CD14-positive monocyte (primary cell): ENCODE measurements around the gene CNN3. TPM values are rescaled to one million over a fixed set of nuclear protein-coding genes. Genes with fewer than 3 reads are reported as not detected.

Source experiments
- DNase-seq, 3 donors: peaks; one replicate each; pipeline ENCODE4 v3.0.0-alpha.2; 2011 to 2022
- H2AFZ ChIP-seq: 2 replicates; pipeline ENCODE4 v1.6.0; 2012; ENCODE audit warnings: mild to moderate bottlenecking, low read depth, low read length, inconsistent platforms; ENCODE audit not compliant: insufficient read depth, poor library complexity, severe bottlenecking
- H3K27ac ChIP-seq, 2 donors: 1 replicate in 1 of 2; 2 replicates in 1 of 2; pipeline ENCODE4 v1.5.1; 2012 to 2013; ENCODE audit warnings: low read length in 2 of 2, control low read depth in 1 of 2, inconsistent platforms in 1 of 2, low read depth in 1 of 2, mild to moderate bottlenecking in 1 of 2
- H3K27me3 ChIP-seq, 2 donors: one replicate each; pipeline versions ENCODE4 v1.6.0 to v1.6.1; 2011 to 2013; ENCODE audit warnings: low read length in 2 of 2; ENCODE audit not compliant: control insufficient read depth in 2 of 2, insufficient read depth in 2 of 2
- H3K36me3 ChIP-seq, 2 donors: replicated peaks in 1 of 2; 1 replicate in 1 of 2; 2 replicates in 1 of 2; pipeline versions ENCODE4 v1.5.1 to v1.6.1; 2012 to 2013; ENCODE audit warnings: low read length in 2 of 2, control low read depth in 1 of 2, inconsistent platforms in 1 of 2, mild to moderate bottlenecking in 1 of 2; ENCODE audit not compliant: insufficient read depth in 2 of 2, control insufficient read depth in 1 of 2
- H3K4me1 ChIP-seq, 2 donors: 1 replicate in 1 of 2; 2 replicates in 1 of 2; pipeline versions ENCODE4 v1.5.1 to v1.6.1; 2012 to 2013; ENCODE audit warnings: low read length in 2 of 2, control low read depth in 1 of 2, inconsistent platforms in 1 of 2, mild to moderate bottlenecking in 1 of 2, moderate library complexity in 1 of 2; ENCODE audit not compliant: insufficient read depth in 2 of 2, control insufficient read depth in 1 of 2
- H3K4me2 ChIP-seq: replicated peaks from 2 replicates; pipeline ENCODE3; 2012; ENCODE audit warnings: low read length, moderate library complexity, mild to moderate bottlenecking; ENCODE audit not compliant: poor library complexity, severe bottlenecking; ENCODE audit errors: extremely low read depth
- H3K4me3 ChIP-seq, 3 experiments: fragments of 200-600 bp in 1 of 3; sonication (generic) in 1 of 3; replicated peaks in 1 of 3; 1 replicate in 2 of 3; 2 replicates in 1 of 3; pipeline ENCODE4 v1.5.1; 2011 to 2013; ENCODE audit warnings: low read length in 3 of 3, mild to moderate bottlenecking in 3 of 3, control low read depth in 2 of 3, low read depth in 2 of 3, inconsistent platforms in 1 of 3, moderate library complexity in 1 of 3
- H3K79me2 ChIP-seq: 2 replicates; pipeline ENCODE4 v1.6.0; 2012; ENCODE audit warnings: mild to moderate bottlenecking, control low read depth, inconsistent platforms, low read length, moderate library complexity; ENCODE audit not compliant: insufficient read depth
- H3K9ac ChIP-seq: 2 replicates; pipeline ENCODE4 v1.6.0; 2017; ENCODE audit warnings: low read length, mild to moderate bottlenecking; ENCODE audit not compliant: insufficient read depth, poor library complexity, severe bottlenecking
- H3K9me3 ChIP-seq, 2 donors: replicated peaks in 1 of 2; 1 replicate in 1 of 2; 2 replicates in 1 of 2; pipeline versions ENCODE4 v1.5.1 to v1.6.1; 2012 to 2013; ENCODE audit warnings: low read length in 2 of 2, control low read depth in 1 of 2; ENCODE audit not compliant: control insufficient read depth in 1 of 2, insufficient read depth in 1 of 2
- H4K20me1 ChIP-seq: 2 replicates; pipeline ENCODE4 v1.6.0; 2012; ENCODE audit warnings: mild to moderate bottlenecking, low read length, control low read depth, moderate library complexity; ENCODE audit not compliant: insufficient read depth
- H3K27ac Mint-ChIP-seq, 7 donors: one replicate each; pipeline ENCODE4 v1.8.0; 2020; ENCODE audit warnings: mild to moderate bottlenecking in 7 of 7, mixed read lengths in 7 of 7, moderate library complexity in 6 of 7, inconsistent platforms in 2 of 7
- H3K27me3 Mint-ChIP-seq, 3 donors: one replicate each; pipeline ENCODE4 v1.8.0; 2021 to 2022; ENCODE audit warnings: low read depth in 3 of 3, mild to moderate bottlenecking in 3 of 3, mixed read lengths in 3 of 3, moderate library complexity in 3 of 3, inconsistent platforms in 1 of 3
- H3K36me3 Mint-ChIP-seq, 2 donors: one replicate each; pipeline ENCODE4 v1.8.0; 2020; ENCODE audit warnings: mixed read lengths in 2 of 2, inconsistent platforms in 1 of 2, mild to moderate bottlenecking in 1 of 2
- H3K4me1 Mint-ChIP-seq: one replicate; pipeline ENCODE4 v1.8.0; 2020; ENCODE audit warnings: mild to moderate bottlenecking, mixed read lengths
- H3K4me3 Mint-ChIP-seq, 2 donors: one replicate each; pipeline ENCODE4 v1.8.0; 2020; ENCODE audit warnings: mild to moderate bottlenecking in 2 of 2, mixed read lengths in 2 of 2, moderate library complexity in 1 of 2
- H3K9me3 Mint-ChIP-seq, 7 donors: one replicate each; pipeline ENCODE4 v1.8.0; 2020 to 2022; ENCODE audit warnings: mixed read lengths in 7 of 7, mild to moderate bottlenecking in 6 of 7, moderate library complexity in 6 of 7, inconsistent platforms in 2 of 7
- WGBS: methylation state at CpG from one replicate; pipeline ENCODE4 v1.1.5; 2013; ENCODE audit warnings: missing lambda C conversion rate; ENCODE audit not compliant: insufficient coverage; 5-methylcytosine and 5-hydroxymethylcytosine counted together
- intact Hi-C, 2 donors: fragments of 100-400 bp; cut with micrococcal nuclease; formaldehyde crosslinking; loops; one replicate each; pipeline versions ENCODE4 v1.15.0 to v1.15.1; 2023
- polyA plus RNA-seq, 3 donors: library from polyadenylated mRNA; depleted of rRNA in 1 of 3; unstranded in 2 of 3; stranded (reverse) in 1 of 3; fragments of 300-500 nt in 2 of 3; fragments of >200 nt in 1 of 3; fragmentation: Illumina TruSeq in 2 of 3; gene quantifications; 1 replicate in 2 of 3; 2 replicates in 1 of 3; pipeline ENCODE4 v1.2.3, GENCODE V29; 2012 to 2021
- TF ChIP-seq, protein P1 (sequence below): fragments of 200-600 bp; IDR thresholded peaks from one replicate; pipeline ENCODE4 v1.8.0; 2022; ENCODE audit warnings: antibody characterized with exemption, mild to moderate bottlenecking

Gene CNN3
- polyA plus RNA-seq, 3 donors: 0.08 to 0.09 (median 0.08) TPM

DNA sequence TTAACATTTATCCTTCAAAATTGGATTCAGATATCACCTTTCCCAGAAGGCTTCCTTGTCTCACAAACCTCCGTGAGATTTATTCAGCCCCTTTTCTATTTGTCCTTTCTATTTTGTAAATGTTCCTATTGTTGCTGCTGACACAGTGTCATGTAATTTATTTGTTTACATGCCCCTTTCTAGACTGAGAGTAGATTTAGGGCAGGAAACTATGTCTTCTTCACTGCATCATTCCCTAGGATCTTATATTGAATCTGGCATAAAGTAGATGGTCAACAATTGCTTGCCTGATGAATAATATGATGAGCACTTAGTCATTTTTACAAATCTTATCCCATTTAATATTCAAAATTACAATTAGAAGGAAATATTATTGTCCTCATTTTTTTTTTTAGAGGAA is 8.1 kb upstream of the CNN3 start:
- Histone ChIP-seq H3K4me3 (no peak overlapping the region), H3K27me3 (peaks cover 0 to 3% of the 10 kb centered on the region in 2 donors), H3K9ac (no peak overlapping the region), H4K20me1 (no peaks in the 10 kb centered on the region), H2AFZ (no peak overlapping the region), H3K27ac (no peak overlapping the region), H3K9me3 (no peaks in the 10 kb centered on the region), H3K4me2 (no peak overlapping the region), H3K4me1 (no peaks in the 10 kb centered on the region), H3K36me3 (no peaks in the 10 kb centered on the region), H3K79me2 (no peaks in the 10 kb centered on the region)
- Mint-ChIP-seq H3K36me3 (no peaks in the 10 kb centered on the region), H3K4me1 (no peaks in the 10 kb centered on the region), H3K27ac (no peak overlapping the region), H3K9me3 (no peaks in the 10 kb centered on the region), H3K27me3 (peaks cover 3 to 12% (median 8%) of the 10 kb centered on the region in 3 donors), H3K4me3 (no peak overlapping the region)
- intact Hi-C loops: loop anchor here in 1 of 2 donors (2.0 kb wide), 1 partner anchor 28 kb away; no protein-coding TSS in a partner anchor
- no peak for DNase-seq
- WGBS: no CpG with 5 or more reads among the region's 1 CpG
- TF ChIP-seq, protein P1, sequence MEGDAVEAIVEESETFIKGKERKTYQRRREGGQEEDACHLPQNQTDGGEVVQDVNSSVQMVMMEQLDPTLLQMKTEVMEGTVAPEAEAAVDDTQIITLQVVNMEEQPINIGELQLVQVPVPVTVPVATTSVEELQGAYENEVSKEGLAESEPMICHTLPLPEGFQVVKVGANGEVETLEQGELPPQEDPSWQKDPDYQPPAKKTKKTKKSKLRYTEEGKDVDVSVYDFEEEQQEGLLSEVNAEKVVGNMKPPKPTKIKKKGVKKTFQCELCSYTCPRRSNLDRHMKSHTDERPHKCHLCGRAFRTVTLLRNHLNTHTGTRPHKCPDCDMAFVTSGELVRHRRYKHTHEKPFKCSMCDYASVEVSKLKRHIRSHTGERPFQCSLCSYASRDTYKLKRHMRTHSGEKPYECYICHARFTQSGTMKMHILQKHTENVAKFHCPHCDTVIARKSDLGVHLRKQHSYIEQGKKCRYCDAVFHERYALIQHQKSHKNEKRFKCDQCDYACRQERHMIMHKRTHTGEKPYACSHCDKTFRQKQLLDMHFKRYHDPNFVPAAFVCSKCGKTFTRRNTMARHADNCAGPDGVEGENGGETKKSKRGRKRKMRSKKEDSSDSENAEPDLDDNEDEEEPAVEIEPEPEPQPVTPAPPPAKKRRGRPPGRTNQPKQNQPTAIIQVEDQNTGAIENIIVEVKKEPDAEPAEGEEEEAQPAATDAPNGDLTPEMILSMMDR: no peak

DNA sequence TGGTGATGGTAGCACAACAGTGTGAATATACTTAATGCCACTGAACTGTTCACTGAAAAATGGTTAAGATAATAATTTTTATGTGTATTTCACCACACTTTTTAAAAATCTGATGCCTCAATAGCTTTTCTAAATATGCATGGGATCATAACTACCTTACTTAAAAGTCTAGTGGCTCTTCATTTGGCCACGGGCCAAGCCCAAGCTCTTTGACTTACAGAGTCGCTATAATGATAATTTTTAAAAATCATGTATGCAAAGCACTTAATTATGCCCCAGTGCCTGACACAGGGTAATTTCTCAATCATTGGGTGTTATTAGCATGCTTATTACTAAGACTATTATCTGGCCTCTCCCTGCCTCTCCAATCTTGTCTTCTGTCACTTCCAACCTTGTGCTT is 7.6 kb upstream of the CNN3 start:
- H3K9me3 ChIP-seq: no peaks in the 10 kb centered on the region
- H3K4me1 Mint-ChIP-seq: no peaks in the 10 kb centered on the region
- no peak overlapping the region for H3K27ac ChIP-seq
- H3K36me3 ChIP-seq: no peaks in the 10 kb centered on the region
- TF ChIP-seq, protein P1: no peak
- H3K27ac Mint-ChIP-seq: no peak overlapping the region
- peaks cover 0 to 2% (median 0%) of the 10 kb centered on the region in 7 donors for H3K9me3 Mint-ChIP-seq
- WGBS: no CpG with 5 or more reads among the region's 2 CpGs
- no peak for DNase-seq
- H2AFZ ChIP-seq: no peak overlapping the region
- H3K4me3 ChIP-seq: no peak overlapping the region
- no peaks in the 10 kb centered on the region for H3K36me3 Mint-ChIP-seq
- peaks cover under 1 to 4% of the 10 kb centered on the region in 2 donors for H3K27me3 ChIP-seq
- intact Hi-C loops: loop anchor here in 1 of 2 donors (2.0 kb wide), 1 partner anchor 28 kb away; no protein-coding TSS in a partner anchor
- H3K4me2 ChIP-seq: no peak overlapping the region
- H3K4me3 Mint-ChIP-seq: no peak overlapping the region
- no peaks in the 10 kb centered on the region for H3K4me1 ChIP-seq
- H4K20me1 ChIP-seq: no peaks in the 10 kb centered on the region
- peaks cover 8 to 17% (median 11%) of the 10 kb centered on the region in 3 donors for H3K27me3 Mint-ChIP-seq
- H3K9ac ChIP-seq: no peak overlapping the region
- H3K79me2 ChIP-seq: no peaks in the 10 kb centered on the region
